Effector memory CD4-positive, alpha-beta T cell (primary cell): ENCODE data around the gene AHNAK2.

Source experiments
- DNase-seq, 3 donors: peaks; one replicate each; pipeline ENCODE4 v3.0.0-alpha.2; 2020
- H3K27ac ChIP-seq: 2 replicates; pipeline ENCODE4 v1.7.0; 2013; ENCODE audit warnings: mild to moderate bottlenecking, low read length, moderate library complexity; ENCODE audit not compliant: insufficient read depth, poor library complexity, severe bottlenecking
- H3K27me3 ChIP-seq: replicated peaks from 2 replicates; pipeline ENCODE4 v1.7.0; 2013; ENCODE audit warnings: mild to moderate bottlenecking, low read length; ENCODE audit not compliant: insufficient read depth, control insufficient read depth, poor library complexity, severe bottlenecking
- H3K36me3 ChIP-seq: 2 replicates; pipeline ENCODE4 v1.7.0; 2013; ENCODE audit warnings: mild to moderate bottlenecking, low read length, moderate library complexity; ENCODE audit not compliant: control insufficient read depth, insufficient read depth
- H3K4me1 ChIP-seq: 2 replicates; pipeline ENCODE4 v1.7.0; 2013; ENCODE audit warnings: low read length, mild to moderate bottlenecking; ENCODE audit not compliant: control insufficient read depth, insufficient read depth, poor library complexity, severe bottlenecking
- H3K4me3 ChIP-seq: 2 replicates; pipeline ENCODE4 v1.7.0; 2013; ENCODE audit warnings: low read length, low read depth, mild to moderate bottlenecking; ENCODE audit not compliant: insufficient read depth, poor library complexity, severe bottlenecking
- H3K9me3 ChIP-seq: 2 replicates; pipeline ENCODE4 v1.7.0; 2013; ENCODE audit warnings: mild to moderate bottlenecking, low read length, moderate library complexity; ENCODE audit not compliant: control insufficient read depth

The AHNAK2 gene

DNA sequence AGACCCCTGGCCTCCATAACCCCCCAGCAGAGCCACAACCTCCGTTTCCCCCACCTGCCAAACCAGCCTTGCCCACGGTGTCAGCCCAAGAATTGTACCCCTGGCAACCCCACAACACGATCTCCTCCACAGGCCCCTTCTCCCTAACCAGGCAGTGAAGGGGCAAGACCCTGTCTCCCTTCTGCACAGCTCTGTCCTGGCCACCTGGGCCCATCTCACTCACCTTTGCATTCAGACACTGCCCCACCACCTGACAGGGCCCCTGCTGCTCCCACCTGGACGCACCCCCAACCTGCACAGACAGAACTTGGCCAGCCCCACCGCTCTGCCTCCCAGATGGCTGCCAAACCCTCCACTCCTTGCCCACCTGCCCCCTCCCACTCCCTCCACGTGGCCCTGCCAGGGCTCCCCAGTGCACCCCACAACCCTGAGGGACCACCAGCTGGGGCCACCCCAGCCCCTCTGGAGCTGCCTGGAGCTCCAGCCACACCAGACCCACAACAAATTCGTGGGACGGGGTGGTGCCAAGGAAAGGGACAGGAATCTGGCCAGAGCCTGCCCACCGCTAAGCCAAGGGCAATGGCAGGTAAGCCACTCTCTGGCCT, 11.8 kb downstream of the AHNAK2 start:
- no peak overlapping the region for H3K27ac ChIP-seq

DNA sequence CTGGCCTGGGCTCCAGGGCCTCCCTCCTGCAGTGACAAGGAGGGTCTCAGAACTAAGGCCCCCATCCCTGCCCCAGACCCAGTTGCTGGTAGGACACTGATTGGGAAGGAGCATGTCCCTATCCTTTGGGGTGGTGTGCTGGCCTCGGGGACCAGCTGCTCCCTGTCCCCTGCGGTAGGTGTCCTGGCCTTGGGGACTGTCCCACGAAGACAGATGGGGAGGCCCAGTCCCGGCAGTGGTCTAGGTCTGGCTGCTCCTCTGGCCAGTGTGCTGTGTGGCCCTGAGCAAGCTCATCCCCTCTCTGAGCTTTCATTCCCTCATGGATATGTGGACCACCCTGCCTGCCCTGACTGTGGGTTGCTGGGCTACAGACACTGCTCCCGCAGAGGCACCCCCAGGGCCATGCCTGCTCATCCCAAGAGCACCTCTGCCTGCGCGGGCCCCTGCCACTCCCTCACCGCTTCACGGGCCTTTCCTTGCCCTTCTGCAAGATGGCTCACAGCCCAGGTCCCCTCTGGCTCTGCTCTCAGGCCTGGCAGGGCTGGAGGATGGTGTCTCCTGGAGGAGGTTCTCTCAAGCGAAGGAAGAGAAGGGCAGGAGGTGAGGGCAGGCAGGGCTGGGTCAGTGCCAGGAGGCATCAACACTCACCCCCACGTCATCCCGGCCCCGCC, 12.5 kb downstream of the AHNAK2 start:
- H3K27ac ChIP-seq, result no peak overlapping the region
- peaks cover 2% of the 10 kb centered on the region for H3K4me1 ChIP-seq
- H3K36me3 ChIP-seq, result no peaks in the 10 kb centered on the region
- DNase-seq, result no peak
- H3K27me3 ChIP-seq, result peaks cover 22% of the 10 kb centered on the region
- H3K9me3 ChIP-seq, result no peaks in the 10 kb centered on the region
- no peak overlapping the region for H3K4me3 ChIP-seq

More for the DNA sequence above, 11.8 kb downstream of the AHNAK2 start:
- Histone ChIP-seq H3K36me3 (no peaks in the 10 kb centered on the region), H3K4me1 (peaks cover 2% of the 10 kb centered on the region), H3K27me3 (peaks cover 22% of the 10 kb centered on the region), H3K9me3 (no peaks in the 10 kb centered on the region), H3K4me3 (no peak overlapping the region)
- DNase-seq, result no peak

DNA sequence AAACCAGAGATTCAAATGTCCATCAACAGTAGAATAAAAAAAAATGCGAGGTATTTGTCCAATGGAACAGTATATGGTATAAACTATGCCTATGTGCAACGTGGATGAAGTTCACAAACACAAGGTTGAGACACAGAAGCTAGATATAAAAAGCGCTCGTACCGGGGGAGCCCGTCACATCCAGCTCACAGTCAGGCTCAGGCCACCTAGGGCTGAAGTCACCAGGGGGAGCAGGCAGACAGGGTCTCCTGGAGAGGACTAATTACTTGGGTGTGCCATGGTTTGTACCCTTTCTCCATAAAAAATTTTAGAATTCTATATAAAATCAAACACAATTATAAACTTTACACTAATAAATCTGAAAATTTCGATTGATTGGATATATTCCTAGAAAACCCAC, 13.6 kb downstream of the AHNAK2 start:
- H3K27me3 ChIP-seq, result peaks cover 22% of the 10 kb centered on the region
- H3K27ac ChIP-seq, result no peak overlapping the region
- no peaks in the 10 kb centered on the region for H3K36me3 ChIP-seq
- peaks cover 2% of the 10 kb centered on the region for H3K4me1 ChIP-seq
- H3K4me3 ChIP-seq, result no peak overlapping the region
- no peak for DNase-seq
- no peaks in the 10 kb centered on the region for H3K9me3 ChIP-seq

DNA sequence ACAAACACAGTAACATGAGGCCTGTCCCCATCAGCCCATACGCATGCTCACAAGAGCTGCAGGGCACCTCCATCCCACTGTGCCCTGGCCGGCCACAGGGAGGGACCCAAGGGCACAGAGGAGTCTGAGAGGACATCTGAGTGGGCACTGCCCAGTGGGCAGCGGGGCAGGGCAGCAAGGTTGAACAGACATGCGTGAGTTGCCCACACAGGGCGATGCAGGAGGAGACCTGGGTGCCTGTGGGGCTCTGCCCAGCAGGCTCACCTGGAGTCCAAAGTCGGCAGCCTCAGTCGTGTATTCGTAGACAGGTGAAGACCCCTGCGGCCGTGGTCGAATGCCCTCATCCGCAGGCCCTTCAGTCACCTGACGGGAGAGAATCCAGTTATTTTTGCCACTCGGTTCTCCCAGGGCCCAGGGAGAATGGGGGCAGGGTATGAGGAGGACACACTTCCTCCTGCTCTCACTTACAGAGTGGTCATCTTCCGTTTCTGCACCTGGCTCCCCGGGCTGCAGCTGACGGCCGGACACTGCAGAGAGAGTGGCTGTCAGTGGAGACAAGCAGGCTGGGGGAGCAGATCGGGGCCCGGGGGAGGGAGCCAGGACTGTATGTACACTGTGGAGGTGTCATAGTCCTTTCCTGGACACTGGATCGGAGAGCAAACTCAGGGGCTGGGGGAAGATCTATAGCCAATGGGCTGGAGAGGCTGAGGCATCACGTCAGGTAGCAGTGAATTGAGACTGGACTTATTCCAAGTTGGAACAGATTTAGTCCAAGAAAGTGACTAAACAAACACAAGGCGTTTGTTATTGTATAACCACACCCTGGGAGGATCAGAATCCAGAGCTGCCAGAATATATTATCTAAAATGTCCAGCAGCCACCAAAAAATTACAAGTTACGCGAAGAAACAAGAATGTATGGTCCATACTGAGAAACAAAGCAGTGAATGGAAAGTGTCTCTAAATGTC, 20.7 kb downstream of the AHNAK2 start:
- no peak overlapping the region for H3K4me3 ChIP-seq
- DNase-seq, result no peak
- H3K36me3 ChIP-seq, result no peaks in the 10 kb centered on the region
- no peaks in the 10 kb centered on the region for H3K4me1 ChIP-seq
- no peak overlapping the region for H3K27ac ChIP-seq
- H3K9me3 ChIP-seq, result no peaks in the 10 kb centered on the region
- H3K27me3 ChIP-seq, result peaks cover 11% of the 10 kb centered on the region

DNA sequence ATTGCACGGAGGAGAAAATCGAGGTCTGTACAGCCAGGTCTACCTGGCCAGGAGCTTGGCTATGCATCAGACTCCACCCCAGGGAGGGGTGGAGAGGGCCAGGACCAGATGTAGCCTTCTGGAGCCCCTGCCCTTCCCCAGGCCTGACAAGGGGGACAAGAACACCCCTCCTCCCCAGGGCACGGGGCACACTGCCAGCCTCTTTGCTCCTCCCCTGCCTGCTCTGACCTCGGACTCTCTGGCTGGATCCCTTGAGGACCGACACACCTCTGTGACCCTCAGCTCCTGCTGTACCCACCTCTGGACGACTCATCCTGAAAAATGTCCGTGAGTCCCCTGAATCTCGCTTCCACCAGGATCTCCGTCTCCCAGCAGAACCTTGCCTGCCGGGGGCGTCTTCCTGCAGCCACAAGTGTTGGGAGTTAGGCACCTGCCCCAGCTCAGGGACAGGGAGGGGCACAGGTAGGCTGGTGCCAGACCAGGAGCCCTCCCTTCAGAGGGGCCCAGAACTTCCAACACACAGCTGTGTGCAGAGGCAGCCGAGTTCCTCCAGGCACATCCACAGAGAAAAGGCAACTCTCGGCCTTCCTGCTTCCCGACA, 21.8 kb downstream of the AHNAK2 start:
- Histone ChIP-seq H3K27me3 (peaks cover 11% of the 10 kb centered on the region), H3K4me1 (no peaks in the 10 kb centered on the region), H3K4me3 (no peak overlapping the region), H3K9me3 (no peaks in the 10 kb centered on the region), H3K27ac (no peak overlapping the region), H3K36me3 (no peaks in the 10 kb centered on the region)
- no peak for DNase-seq

DNA sequence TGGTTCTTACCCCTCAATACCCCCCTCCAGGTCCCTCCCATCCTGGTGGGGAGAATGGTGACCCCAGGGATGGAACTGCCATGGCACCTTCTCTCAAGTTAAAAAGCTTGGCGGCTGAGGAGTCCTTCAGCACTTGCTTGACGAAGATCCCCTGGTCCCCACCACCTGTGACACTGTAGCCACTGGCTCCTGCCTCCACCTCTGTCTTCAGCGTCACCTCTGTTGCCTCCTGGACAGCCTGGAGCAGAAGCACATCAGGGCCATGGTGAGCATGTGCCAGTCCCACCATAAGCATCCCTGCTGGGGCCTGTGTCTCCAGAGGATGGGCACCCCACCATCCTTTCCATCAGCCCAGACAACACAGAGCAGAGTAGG, 22.8 kb downstream of the AHNAK2 start:
- DNase-seq, result no peak
- no peaks in the 10 kb centered on the region for H3K36me3 ChIP-seq
- no peaks in the 10 kb centered on the region for H3K4me1 ChIP-seq
- no peak overlapping the region for H3K27ac ChIP-seq
- no peaks in the 10 kb centered on the region for H3K9me3 ChIP-seq
- no peak overlapping the region for H3K4me3 ChIP-seq
- peaks cover 11% of the 10 kb centered on the region for H3K27me3 ChIP-seq

DNA sequence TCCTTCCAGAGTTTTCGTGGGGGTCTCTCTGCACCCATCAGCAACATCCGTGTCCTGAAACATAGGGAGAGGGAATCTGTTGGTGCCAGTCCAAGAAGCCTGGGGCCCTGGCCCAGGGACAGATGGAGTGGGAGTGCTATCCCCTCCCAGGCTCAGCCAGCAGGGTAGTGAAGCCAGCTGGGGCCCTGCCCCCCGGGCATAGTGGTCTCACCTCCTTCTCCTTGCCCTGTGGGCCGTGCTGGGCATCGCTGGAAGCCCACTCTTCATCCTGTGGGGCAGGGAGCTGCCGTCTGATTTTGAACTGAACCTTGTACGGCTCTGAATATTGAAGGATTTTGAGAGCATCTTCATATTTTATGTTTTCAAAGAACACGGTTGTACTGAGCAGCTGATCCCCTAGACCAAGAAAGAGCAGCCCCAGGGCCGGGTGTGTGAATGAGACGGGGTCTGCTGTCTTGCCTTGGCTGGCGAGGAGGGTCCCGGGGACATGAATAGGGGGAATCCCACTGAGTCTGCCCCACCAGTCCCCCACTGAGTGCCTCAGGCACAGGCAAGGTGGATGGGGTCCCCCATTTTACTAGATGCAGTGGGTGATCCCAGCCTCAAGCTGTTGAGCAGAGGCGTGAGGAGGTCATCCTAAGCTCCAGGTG, 23.3 kb downstream of the AHNAK2 start:
- Histone ChIP-seq H3K4me1 (no peaks in the 10 kb centered on the region), H3K27ac (no peak overlapping the region), H3K27me3 (peaks cover 11% of the 10 kb centered on the region), H3K4me3 (no peak overlapping the region), H3K36me3 (no peaks in the 10 kb centered on the region), H3K9me3 (no peaks in the 10 kb centered on the region)
- DNase-seq, result no peak

DNA sequence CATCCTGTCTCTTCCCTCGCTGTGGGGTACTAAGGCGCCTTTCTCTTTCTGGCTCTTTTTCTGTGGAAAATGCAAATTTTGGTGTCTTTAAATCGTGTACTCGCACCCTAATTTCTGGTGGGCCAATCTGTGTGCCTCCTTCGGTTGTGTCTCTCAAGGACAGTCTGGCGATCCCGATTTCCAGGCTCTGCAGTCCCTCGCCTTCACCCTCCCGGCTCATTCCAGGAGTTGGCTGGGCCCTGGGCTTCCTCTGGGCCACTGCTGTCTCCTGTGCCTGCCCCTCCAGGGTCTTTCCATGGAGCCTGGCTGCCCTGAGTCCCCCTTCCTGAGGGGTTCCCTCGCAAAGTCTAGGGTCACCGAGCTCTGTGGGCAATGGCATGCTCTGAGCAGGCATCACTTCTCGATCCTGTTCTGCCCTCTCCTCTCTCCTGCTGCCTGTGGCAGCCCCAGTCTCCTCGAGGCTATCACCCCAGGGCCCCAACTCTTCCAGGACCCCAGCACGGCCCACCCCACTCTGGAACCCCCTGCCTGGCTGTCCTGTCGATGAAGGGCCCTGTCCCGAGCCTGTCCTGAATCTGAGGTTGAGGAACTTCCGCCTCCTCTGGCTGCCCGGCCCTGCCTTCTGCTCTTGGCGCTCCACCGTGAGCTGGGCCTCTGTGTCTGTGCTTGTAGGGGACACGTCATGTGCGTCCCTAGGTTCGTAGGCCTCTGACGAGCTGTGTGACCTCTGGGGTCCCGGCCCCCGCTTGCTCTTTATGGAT, 24.1 kb downstream of the AHNAK2 start:
- no peak for DNase-seq
- Histone ChIP-seq H3K4me3 (no peak overlapping the region), H3K27me3 (peaks cover 11% of the 10 kb centered on the region), H3K27ac (no peak overlapping the region), H3K36me3 (no peaks in the 10 kb centered on the region), H3K9me3 (no peaks in the 10 kb centered on the region), H3K4me1 (no peaks in the 10 kb centered on the region)

DNA sequence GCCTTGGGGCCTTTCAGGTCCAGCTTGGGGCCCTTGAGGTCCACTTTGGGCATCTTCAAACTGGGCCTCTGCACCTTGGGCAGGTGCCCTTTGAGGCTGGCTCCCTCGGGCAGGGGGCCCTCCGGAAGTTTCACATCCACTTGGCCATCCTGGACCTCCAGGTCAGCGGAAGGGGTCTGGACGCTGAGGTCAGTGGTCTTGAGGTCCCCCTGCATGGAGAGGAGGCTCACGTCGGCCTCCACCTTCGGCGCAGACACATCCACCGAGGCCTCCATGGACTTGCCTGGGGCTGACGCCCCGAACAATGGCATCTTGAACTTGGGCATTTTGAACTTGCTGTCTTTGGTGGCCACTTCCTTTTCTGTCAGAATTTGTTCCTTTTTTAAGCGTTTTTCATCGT, 25.1 kb downstream of the AHNAK2 start:
- Histone ChIP-seq H3K27me3 (peaks cover 11% of the 10 kb centered on the region), H3K36me3 (no peaks in the 10 kb centered on the region)
- DNase-seq, result no peak

More for the DNA sequence above, 25.1 kb downstream of the AHNAK2 start:
- Histone ChIP-seq H3K4me1 (no peaks in the 10 kb centered on the region), H3K27ac (no peak overlapping the region), H3K4me3 (no peak overlapping the region), H3K9me3 (no peaks in the 10 kb centered on the region)
